H9 (cell line): ENCODE results near the gene SBK2. TPM values are rescaled to one million over a fixed set of nuclear protein-coding genes. Genes with fewer than 3 reads are reported as not detected.

ENCODE experiments used
- DNase-seq: peaks from one replicate; pipeline ENCODE4 v3.0.0-alpha.2; 2017
- H2AFZ ChIP-seq: one replicate; pipeline ENCODE4 v1.6.1; 2013; ENCODE audit warnings: mild to moderate bottlenecking, low read length, control low read depth, moderate library complexity
- H2AK5ac ChIP-seq: 2 replicates; pipeline ENCODE4 v1.6.1; 2013; ENCODE audit warnings: low read length, control low read depth, mixed read lengths; ENCODE audit not compliant: insufficient read length
- H2BK120ac ChIP-seq: one replicate; pipeline ENCODE4 v1.6.1; 2013; ENCODE audit warnings: low read depth, mild to moderate bottlenecking, low read length, control low read depth, inconsistent platforms; ENCODE audit not compliant: poor library complexity, severe bottlenecking
- H2BK12ac ChIP-seq: 2 replicates; pipeline ENCODE4 v1.6.1; 2013; ENCODE audit warnings: low read length, control low read depth, mixed read lengths, low read depth; ENCODE audit not compliant: insufficient read length
- H2BK15ac ChIP-seq: 2 replicates; pipeline ENCODE4 v1.6.1; 2013; ENCODE audit warnings: low read depth, low read length, control low read depth
- H2BK20ac ChIP-seq: one replicate; pipeline ENCODE4 v1.6.1; 2013; ENCODE audit warnings: low read depth, mild to moderate bottlenecking, low read length, control low read depth, inconsistent platforms; ENCODE audit not compliant: poor library complexity, severe bottlenecking
- H2BK5ac ChIP-seq: 2 replicates; pipeline ENCODE4 v1.6.1; 2013; ENCODE audit warnings: low read length, control low read depth, mixed read lengths; ENCODE audit not compliant: insufficient read length
- H3K14ac ChIP-seq: 2 replicates; pipeline ENCODE4 v1.6.1; 2013; ENCODE audit warnings: low read length, control low read depth; ENCODE audit not compliant: insufficient read depth
- H3K18ac ChIP-seq: 2 replicates; pipeline ENCODE4 v1.6.1; 2013; ENCODE audit warnings: low read depth, mild to moderate bottlenecking, mixed read lengths, low read length, control low read depth; ENCODE audit not compliant: insufficient read length
- H3K23ac ChIP-seq: 2 replicates; pipeline ENCODE4 v1.6.1; 2013; ENCODE audit warnings: low read length, control low read depth, mixed read lengths, low read depth; ENCODE audit not compliant: insufficient read length
- H3K23me2 ChIP-seq: 2 replicates; pipeline ENCODE4 v1.6.1; 2013; ENCODE audit warnings: low read depth, mild to moderate bottlenecking, mixed read lengths, low read length, control low read depth; ENCODE audit not compliant: insufficient read length, poor library complexity, severe bottlenecking
- H3K27ac ChIP-seq: 2 replicates; pipeline ENCODE4 v1.5.1; 2013; ENCODE audit warnings: low read length, control low read depth, mixed read lengths, low read depth; ENCODE audit not compliant: insufficient read length
- H3K27me3 ChIP-seq: 2 replicates; pipeline ENCODE4 v1.6.1; 2013; ENCODE audit warnings: low read length, control low read depth, inconsistent platforms; ENCODE audit not compliant: insufficient read depth
- H3K4ac ChIP-seq: 2 replicates; pipeline ENCODE4 v1.6.1; 2013; ENCODE audit warnings: low read depth, mild to moderate bottlenecking, control low read depth, inconsistent platforms, low read length, moderate library complexity
- H3K4me1 ChIP-seq: 2 replicates; pipeline ENCODE4 v1.6.1; 2013; ENCODE audit warnings: low read length, control low read depth, inconsistent platforms; ENCODE audit not compliant: insufficient read depth
- H3K4me2 ChIP-seq: 2 replicates; pipeline ENCODE4 v1.6.1; 2013; ENCODE audit warnings: low read length, control low read depth, mixed read lengths; ENCODE audit not compliant: insufficient read length, insufficient read depth
- H3K56ac ChIP-seq: 2 replicates; pipeline ENCODE4 v1.6.1; 2013; ENCODE audit warnings: low read depth, mild to moderate bottlenecking, mixed read lengths, low read length, control low read depth; ENCODE audit not compliant: insufficient read length
- H3K79me1 ChIP-seq: 2 replicates; pipeline ENCODE4 v1.6.1; 2013; ENCODE audit warnings: low read depth, mild to moderate bottlenecking, moderate library complexity, low read length, control low read depth, inconsistent platforms; ENCODE audit not compliant: insufficient read depth, poor library complexity, severe bottlenecking
- H3K79me2 ChIP-seq: 2 replicates; pipeline ENCODE4 v1.6.1; 2013; ENCODE audit warnings: low read length, control low read depth, inconsistent platforms; ENCODE audit not compliant: insufficient read depth
- H3K9ac ChIP-seq: 2 replicates; pipeline ENCODE4 v1.6.1; 2013; ENCODE audit warnings: low read length, control low read depth, mixed read lengths; ENCODE audit not compliant: insufficient read length; ENCODE audit errors: extremely low read depth
- H3K9me3 ChIP-seq: one replicate; pipeline ENCODE4 v1.6.1; 2013; ENCODE audit warnings: low read depth, low read length, inconsistent platforms; ENCODE audit not compliant: control insufficient read depth
- H3T11ph ChIP-seq: one replicate; pipeline ENCODE4 v1.6.1; 2013; ENCODE audit warnings: mild to moderate bottlenecking, low read length, control low read depth, inconsistent platforms
- H4K20me1 ChIP-seq: one replicate; pipeline ENCODE4 v1.6.1; 2013; ENCODE audit not compliant: control insufficient read depth, insufficient read length, insufficient read depth
- H4K5ac ChIP-seq: 2 replicates; pipeline ENCODE4 v1.6.1; 2013; ENCODE audit warnings: low read depth, mild to moderate bottlenecking, mixed read lengths, low read length, control low read depth; ENCODE audit not compliant: insufficient read length
- H4K8ac ChIP-seq: replicated peaks from 2 replicates; pipeline ENCODE4 v1.6.1; 2013; ENCODE audit warnings: low read length, control low read depth, mixed read lengths, low read depth; ENCODE audit not compliant: insufficient read length
- H4K91ac ChIP-seq: 2 replicates; pipeline ENCODE4 v1.6.1; 2013; ENCODE audit warnings: low read depth, mild to moderate bottlenecking, moderate library complexity, mixed read lengths, low read length, control low read depth; ENCODE audit not compliant: insufficient read length
- H3K27ac Mint-ChIP-seq, 3 experiments: 2 replicates in 2 of 3; 3 replicates in 1 of 3; pipeline ENCODE4 v1.8.0; 2020 to 2021; ENCODE audit warnings: mixed read lengths in 3 of 3, mild to moderate bottlenecking in 1 of 3, moderate library complexity in 1 of 3
- H3K27me3 Mint-ChIP-seq: 2 replicates; pipeline ENCODE4 v1.8.0; 2021; ENCODE audit warnings: low read depth, mild to moderate bottlenecking, moderate library complexity, mixed read lengths
- H3K36me3 Mint-ChIP-seq, 3 experiments: 2 replicates in 2 of 3; 3 replicates in 1 of 3; pipeline ENCODE4 v1.8.0; 2020 to 2021; ENCODE audit warnings: low read depth in 3 of 3, mixed read lengths in 3 of 3; ENCODE audit not compliant: insufficient read depth in 1 of 3
- H3K4me1 Mint-ChIP-seq, 2 experiments: 2 replicates each; pipeline ENCODE4 v1.8.0; 2020; ENCODE audit warnings: mixed read lengths in 2 of 2
- H3K4me3 Mint-ChIP-seq, 2 experiments: 2 replicates in 1 of 2; 3 replicates in 1 of 2; pipeline ENCODE4 v1.8.0; 2020 to 2021; ENCODE audit warnings: mild to moderate bottlenecking in 2 of 2, mixed read lengths in 2 of 2, moderate library complexity in 1 of 2
- H3K9me3 Mint-ChIP-seq, 2 experiments: 2 replicates in 1 of 2; 3 replicates in 1 of 2; pipeline ENCODE4 v1.8.0; 2020; ENCODE audit warnings: mild to moderate bottlenecking in 2 of 2, mixed read lengths in 2 of 2, moderate library complexity in 1 of 2
- WGBS: extraction: QIAGEN DNeasy Blood & Tissue Kit; methylation state at CpG from one replicate; pipeline ENCODE4 v1.1.7; 2013; ENCODE audit warnings: missing lambda C conversion rate, low lambda C conversion rate, mixed read lengths; ENCODE audit not compliant: insufficient read length; ENCODE audit errors: extremely low coverage; 5-methylcytosine and 5-hydroxymethylcytosine counted together
- total RNA-seq: library from RNA; stranded (reverse); gene quantifications from 2 replicates; pipeline ENCODE4 v1.2.1, GENCODE V29; 2021
- TF ChIP-seq, protein P1 (sequence below): fragments of 200-600 bp; sonication (generic); conservative IDR thresholded peaks from 3 replicates; pipeline ENCODE4 v1.8.0; 2021; ENCODE audit warnings: antibody characterized with exemption, mild to moderate bottlenecking

SBK2 gene
- total RNA-seq, 1 experiment from 2014 or later: 2.8 TPM

DNA sequence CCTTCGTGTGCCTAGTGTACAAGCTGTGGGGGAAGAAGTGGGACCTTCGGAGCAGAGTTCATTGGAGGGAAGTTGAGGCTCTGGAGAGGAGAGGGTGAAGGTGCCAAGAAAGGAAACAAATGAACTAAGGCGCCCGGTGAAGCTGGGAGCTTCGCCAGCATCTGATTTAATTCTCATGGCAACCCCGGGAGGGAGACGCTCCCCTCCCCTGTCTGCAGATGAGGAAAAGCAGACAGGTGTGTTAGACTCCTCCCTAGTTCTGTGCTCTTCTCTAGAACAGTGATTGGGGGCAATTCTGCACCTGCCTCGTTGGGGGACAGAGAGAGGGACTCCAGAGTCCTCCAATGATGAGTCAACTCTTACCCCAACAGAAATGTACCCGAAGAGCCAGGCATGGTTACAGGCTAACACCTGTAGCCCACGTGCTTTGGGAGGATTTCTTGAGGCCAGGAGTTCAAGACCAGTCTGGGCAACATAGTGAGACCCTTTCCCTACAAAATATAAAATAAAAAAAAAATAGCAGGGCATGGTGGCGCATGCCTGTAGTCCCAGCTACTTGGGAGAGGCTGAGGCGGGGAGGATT, 44.5 kb downstream of the SBK2 start:
- Mint-ChIP-seq H3K4me3 (no peak overlapping the region), H3K9me3 (no peaks in the 10 kb centered on the region), H3K27me3 (peaks cover 9% of the 10 kb centered on the region), H3K4me1 (peaks cover 26 to 40% of the 10 kb centered on the region in 2 experiments), H3K36me3 (no peaks in the 10 kb centered on the region; a peak in 1 of 7 replicates), H3K27ac (no peak overlapping the region)
- H2BK20ac ChIP-seq: no peak overlapping the region
- TF ChIP-seq, protein P1, sequence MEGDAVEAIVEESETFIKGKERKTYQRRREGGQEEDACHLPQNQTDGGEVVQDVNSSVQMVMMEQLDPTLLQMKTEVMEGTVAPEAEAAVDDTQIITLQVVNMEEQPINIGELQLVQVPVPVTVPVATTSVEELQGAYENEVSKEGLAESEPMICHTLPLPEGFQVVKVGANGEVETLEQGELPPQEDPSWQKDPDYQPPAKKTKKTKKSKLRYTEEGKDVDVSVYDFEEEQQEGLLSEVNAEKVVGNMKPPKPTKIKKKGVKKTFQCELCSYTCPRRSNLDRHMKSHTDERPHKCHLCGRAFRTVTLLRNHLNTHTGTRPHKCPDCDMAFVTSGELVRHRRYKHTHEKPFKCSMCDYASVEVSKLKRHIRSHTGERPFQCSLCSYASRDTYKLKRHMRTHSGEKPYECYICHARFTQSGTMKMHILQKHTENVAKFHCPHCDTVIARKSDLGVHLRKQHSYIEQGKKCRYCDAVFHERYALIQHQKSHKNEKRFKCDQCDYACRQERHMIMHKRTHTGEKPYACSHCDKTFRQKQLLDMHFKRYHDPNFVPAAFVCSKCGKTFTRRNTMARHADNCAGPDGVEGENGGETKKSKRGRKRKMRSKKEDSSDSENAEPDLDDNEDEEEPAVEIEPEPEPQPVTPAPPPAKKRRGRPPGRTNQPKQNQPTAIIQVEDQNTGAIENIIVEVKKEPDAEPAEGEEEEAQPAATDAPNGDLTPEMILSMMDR: no peak
- no peak overlapping the region for H3K27ac ChIP-seq
- no peaks in the 10 kb centered on the region for H3K27me3 ChIP-seq
- no peak overlapping the region for H4K5ac ChIP-seq
- H2AK5ac ChIP-seq: no peak overlapping the region
- H2BK15ac ChIP-seq: no peak overlapping the region
- no peak overlapping the region for H2BK120ac ChIP-seq
- H4K8ac ChIP-seq: no peak overlapping the region
- H3T11ph ChIP-seq: no peak overlapping the region
- H3K4me2 ChIP-seq: no peak overlapping the region
- H3K9ac ChIP-seq: no peak overlapping the region
- H3K23me2 ChIP-seq: peaks cover 7% of the 10 kb centered on the region
- no peak overlapping the region for H2BK12ac ChIP-seq
- H3K9me3 ChIP-seq: no peaks in the 10 kb centered on the region
- H4K91ac ChIP-seq: no peak overlapping the region
- H3K23ac ChIP-seq: no peak overlapping the region
- H3K18ac ChIP-seq: no peak overlapping the region
- no peak overlapping the region for H2BK5ac ChIP-seq
- no peaks in the 10 kb centered on the region for H4K20me1 ChIP-seq
- no peak for DNase-seq
- H3K14ac ChIP-seq: no peak overlapping the region
- no peak overlapping the region for H3K56ac ChIP-seq
- H3K79me1 ChIP-seq: no peaks in the 10 kb centered on the region
- H3K79me2 ChIP-seq: no peaks in the 10 kb centered on the region
- WGBS: no CpG with 5 or more reads among the region's 12 CpGs
- H3K4me1 ChIP-seq: peaks cover 2% of the 10 kb centered on the region; the same call in 1 of the 2 replicates
- H3K4ac ChIP-seq: no peak overlapping the region
- H2AFZ ChIP-seq: no peak overlapping the region
